Neural cell (in vitro differentiated cells): Measurements from ENCODE around the gene TENM3.

ENCODE experiments used
- EP300 ChIP-seq: fragments of 450-650 bp; conservative IDR thresholded peaks from 2 replicates; pipeline ENCODE4 v1.6.1; 2014; ENCODE audit warnings: antibody characterized with exemption, mild to moderate bottlenecking, moderate library complexity; ENCODE audit not compliant: poor library complexity, severe bottlenecking
- EZH2 ChIP-seq: fragments of 200-600, 300-800 bp; shearing (Covaris generic), sonication (generic); IDR thresholded peaks from 2 replicates; pipeline ENCODE4 v1.6.1; 2014; ENCODE audit warnings: antibody characterized with exemption, low read length, borderline replicate concordance, mild to moderate bottlenecking; ENCODE audit not compliant: insufficient read depth, poor library complexity, severe bottlenecking
- MXI1 ChIP-seq: fragments of 450-650 bp; conservative IDR thresholded peaks from 2 replicates; pipeline ENCODE4 v1.6.1; 2014; ENCODE audit warnings: antibody characterized with exemption, mild to moderate bottlenecking; ENCODE audit not compliant: poor library complexity, severe bottlenecking
- POLR2AphosphoS5 ChIP-seq: IDR thresholded peaks from 2 replicates; pipeline ENCODE4 v1.6.1; 2012
- RAD21 ChIP-seq: fragments of 450-650 bp; conservative IDR thresholded peaks from 2 replicates; pipeline ENCODE4 v1.6.1; 2014; ENCODE audit warnings: antibody characterized with exemption, mild to moderate bottlenecking, moderate library complexity
- TAF1 ChIP-seq: IDR thresholded peaks from 2 replicates; pipeline ENCODE4 v1.6.1; 2012; ENCODE audit warnings: low read depth
- TF ChIP-seq, protein P1 (sequence below): fragments of 450-650 bp; IDR thresholded peaks from 2 replicates; pipeline ENCODE4 v1.5.1; 2014; ENCODE audit warnings: antibody characterized with exemption, mild to moderate bottlenecking, moderate library complexity; ENCODE audit not compliant: poor library complexity, severe bottlenecking
- TF ChIP-seq, protein P2 (sequence below): IDR thresholded peaks from 2 replicates; pipeline ENCODE4 v1.6.1; 2012; ENCODE audit warnings: borderline replicate concordance

DNA sequence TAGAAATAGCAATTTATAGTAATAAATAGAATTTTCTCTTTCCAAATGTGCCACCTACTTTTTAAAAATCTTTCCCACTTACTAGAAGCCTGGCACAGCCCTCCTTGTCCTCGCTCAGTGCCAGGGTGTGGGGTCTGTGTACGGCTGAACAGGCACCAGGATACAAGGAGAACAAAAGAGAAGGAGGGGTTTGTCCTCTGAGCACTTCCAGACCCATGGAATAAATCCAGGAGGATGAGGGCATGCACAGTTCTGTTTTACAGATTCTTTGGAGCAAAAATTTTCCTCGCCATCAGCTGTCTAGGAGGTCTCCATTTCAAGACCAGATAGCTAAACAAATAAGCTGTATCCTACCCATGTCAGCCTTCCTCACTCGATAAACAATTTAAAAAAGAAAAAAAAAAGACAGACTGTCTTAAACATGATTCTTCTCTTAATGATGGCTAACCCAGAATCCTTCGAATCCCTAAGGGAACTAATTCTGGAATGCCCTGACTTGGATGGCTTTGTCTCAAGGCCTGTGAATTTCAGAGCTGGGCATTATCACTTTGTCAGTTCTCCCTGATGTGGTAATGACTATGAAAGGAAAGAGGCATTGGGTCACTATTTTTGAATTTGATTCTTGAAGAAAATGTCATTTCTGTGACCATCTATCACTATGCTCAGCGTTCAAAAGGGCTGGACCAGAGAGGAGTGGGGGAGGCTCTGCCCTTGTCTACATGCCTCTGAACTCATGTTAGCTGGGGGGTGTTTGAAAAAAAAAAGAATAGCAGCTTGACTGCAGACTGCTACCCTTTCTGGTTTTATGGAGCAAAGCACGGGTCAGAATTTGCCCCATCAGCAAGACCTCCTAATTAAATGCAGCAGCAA lies 523.0 kb downstream of the TENM3 start:
- TF ChIP-seq EZH2 (no peak), EP300 (no peak), RAD21 (no peak), TAF1 (no peak), POLR2AphosphoS5 (no peak), MXI1 (no peak)
- TF ChIP-seq, protein P1, sequence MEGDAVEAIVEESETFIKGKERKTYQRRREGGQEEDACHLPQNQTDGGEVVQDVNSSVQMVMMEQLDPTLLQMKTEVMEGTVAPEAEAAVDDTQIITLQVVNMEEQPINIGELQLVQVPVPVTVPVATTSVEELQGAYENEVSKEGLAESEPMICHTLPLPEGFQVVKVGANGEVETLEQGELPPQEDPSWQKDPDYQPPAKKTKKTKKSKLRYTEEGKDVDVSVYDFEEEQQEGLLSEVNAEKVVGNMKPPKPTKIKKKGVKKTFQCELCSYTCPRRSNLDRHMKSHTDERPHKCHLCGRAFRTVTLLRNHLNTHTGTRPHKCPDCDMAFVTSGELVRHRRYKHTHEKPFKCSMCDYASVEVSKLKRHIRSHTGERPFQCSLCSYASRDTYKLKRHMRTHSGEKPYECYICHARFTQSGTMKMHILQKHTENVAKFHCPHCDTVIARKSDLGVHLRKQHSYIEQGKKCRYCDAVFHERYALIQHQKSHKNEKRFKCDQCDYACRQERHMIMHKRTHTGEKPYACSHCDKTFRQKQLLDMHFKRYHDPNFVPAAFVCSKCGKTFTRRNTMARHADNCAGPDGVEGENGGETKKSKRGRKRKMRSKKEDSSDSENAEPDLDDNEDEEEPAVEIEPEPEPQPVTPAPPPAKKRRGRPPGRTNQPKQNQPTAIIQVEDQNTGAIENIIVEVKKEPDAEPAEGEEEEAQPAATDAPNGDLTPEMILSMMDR: no peak
- TF ChIP-seq, protein P2, sequence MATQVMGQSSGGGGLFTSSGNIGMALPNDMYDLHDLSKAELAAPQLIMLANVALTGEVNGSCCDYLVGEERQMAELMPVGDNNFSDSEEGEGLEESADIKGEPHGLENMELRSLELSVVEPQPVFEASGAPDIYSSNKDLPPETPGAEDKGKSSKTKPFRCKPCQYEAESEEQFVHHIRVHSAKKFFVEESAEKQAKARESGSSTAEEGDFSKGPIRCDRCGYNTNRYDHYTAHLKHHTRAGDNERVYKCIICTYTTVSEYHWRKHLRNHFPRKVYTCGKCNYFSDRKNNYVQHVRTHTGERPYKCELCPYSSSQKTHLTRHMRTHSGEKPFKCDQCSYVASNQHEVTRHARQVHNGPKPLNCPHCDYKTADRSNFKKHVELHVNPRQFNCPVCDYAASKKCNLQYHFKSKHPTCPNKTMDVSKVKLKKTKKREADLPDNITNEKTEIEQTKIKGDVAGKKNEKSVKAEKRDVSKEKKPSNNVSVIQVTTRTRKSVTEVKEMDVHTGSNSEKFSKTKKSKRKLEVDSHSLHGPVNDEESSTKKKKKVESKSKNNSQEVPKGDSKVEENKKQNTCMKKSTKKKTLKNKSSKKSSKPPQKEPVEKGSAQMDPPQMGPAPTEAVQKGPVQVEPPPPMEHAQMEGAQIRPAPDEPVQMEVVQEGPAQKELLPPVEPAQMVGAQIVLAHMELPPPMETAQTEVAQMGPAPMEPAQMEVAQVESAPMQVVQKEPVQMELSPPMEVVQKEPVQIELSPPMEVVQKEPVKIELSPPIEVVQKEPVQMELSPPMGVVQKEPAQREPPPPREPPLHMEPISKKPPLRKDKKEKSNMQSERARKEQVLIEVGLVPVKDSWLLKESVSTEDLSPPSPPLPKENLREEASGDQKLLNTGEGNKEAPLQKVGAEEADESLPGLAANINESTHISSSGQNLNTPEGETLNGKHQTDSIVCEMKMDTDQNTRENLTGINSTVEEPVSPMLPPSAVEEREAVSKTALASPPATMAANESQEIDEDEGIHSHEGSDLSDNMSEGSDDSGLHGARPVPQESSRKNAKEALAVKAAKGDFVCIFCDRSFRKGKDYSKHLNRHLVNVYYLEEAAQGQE: no peak
